NB4 (cell line): ENCODE results near the gene CWC15.
"Not testable (repeated sequence)": the region's sequence is repeated elsewhere in the genome, so short reads cannot be mapped to it uniquely, and the experiment has no call there.

Experiments
- DNase-seq: peaks from one replicate; pipeline ENCODE4 v3.0.0; 2010; ENCODE audit warnings: low read depth
- H3K4me3 ChIP-seq: one replicate; pipeline ENCODE4 v1.5.1; 2011; ENCODE audit warnings: mild to moderate bottlenecking, low read depth, low read length, moderate library complexity
- MYC ChIP-seq: IDR thresholded peaks from 2 replicates; pipeline ENCODE4 v1.6.1; 2011; ENCODE audit warnings: low read depth, low read length
- POLR2A ChIP-seq: IDR thresholded peaks from 2 replicates; pipeline ENCODE4 v1.6.1; 2011; ENCODE audit warnings: mild to moderate bottlenecking; ENCODE audit not compliant: insufficient read length; ENCODE audit errors: extremely low read depth
- TF ChIP-seq, protein P1 (sequence below): IDR thresholded peaks from 2 replicates; pipeline ENCODE4 v1.6.1; 2011; ENCODE audit warnings: low read depth, low read length
- TF ChIP-seq, protein P2 (sequence below): IDR thresholded peaks from one replicate; pipeline ENCODE4 v1.5.1; 2012; ENCODE audit warnings: low read depth, low read length

The CWC15 gene

DNA sequence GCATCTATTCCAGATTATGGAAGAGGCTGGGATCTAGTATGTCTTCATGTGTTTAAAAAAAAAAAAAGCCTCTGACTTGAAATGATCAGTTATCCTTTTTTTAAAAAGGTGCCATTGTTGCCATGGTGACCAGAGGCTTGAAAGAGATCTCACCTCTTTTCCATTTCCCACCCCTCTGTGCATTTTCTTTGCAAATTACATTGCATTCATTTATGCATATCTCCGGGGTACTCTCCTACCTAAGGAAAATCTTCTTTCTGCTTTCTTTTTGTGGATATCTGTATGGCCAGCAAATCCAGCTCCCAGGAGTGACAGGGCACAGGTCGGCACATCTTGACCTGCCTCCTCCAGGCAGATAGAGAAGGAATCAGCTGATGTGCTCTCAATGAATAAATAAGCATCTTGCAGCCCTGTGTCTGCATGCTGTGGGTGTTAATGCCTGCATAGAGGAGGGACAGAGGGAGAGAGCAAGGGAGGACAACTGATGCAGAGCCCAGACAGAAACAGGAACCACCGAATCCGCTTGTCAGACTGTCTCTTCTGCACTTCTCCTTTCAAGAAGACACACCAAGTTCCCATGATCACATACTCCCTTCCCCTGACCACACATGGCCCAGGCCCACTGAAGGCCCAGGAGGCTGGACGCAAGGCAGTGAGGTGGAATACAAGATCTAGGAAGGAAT is 50.9 kb downstream of the CWC15 start:
- DNase-seq = peak; percentile 38
- TF ChIP-seq, protein P1, sequence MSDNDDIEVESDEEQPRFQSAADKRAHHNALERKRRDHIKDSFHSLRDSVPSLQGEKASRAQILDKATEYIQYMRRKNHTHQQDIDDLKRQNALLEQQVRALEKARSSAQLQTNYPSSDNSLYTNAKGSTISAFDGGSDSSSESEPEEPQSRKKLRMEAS = no peak
- TF ChIP-seq, protein P2, sequence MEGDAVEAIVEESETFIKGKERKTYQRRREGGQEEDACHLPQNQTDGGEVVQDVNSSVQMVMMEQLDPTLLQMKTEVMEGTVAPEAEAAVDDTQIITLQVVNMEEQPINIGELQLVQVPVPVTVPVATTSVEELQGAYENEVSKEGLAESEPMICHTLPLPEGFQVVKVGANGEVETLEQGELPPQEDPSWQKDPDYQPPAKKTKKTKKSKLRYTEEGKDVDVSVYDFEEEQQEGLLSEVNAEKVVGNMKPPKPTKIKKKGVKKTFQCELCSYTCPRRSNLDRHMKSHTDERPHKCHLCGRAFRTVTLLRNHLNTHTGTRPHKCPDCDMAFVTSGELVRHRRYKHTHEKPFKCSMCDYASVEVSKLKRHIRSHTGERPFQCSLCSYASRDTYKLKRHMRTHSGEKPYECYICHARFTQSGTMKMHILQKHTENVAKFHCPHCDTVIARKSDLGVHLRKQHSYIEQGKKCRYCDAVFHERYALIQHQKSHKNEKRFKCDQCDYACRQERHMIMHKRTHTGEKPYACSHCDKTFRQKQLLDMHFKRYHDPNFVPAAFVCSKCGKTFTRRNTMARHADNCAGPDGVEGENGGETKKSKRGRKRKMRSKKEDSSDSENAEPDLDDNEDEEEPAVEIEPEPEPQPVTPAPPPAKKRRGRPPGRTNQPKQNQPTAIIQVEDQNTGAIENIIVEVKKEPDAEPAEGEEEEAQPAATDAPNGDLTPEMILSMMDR = no peak
- TF ChIP-seq POLR2A (no peak), MYC (no peak)
- H3K4me3 ChIP-seq = no peak overlapping the region

DNA sequence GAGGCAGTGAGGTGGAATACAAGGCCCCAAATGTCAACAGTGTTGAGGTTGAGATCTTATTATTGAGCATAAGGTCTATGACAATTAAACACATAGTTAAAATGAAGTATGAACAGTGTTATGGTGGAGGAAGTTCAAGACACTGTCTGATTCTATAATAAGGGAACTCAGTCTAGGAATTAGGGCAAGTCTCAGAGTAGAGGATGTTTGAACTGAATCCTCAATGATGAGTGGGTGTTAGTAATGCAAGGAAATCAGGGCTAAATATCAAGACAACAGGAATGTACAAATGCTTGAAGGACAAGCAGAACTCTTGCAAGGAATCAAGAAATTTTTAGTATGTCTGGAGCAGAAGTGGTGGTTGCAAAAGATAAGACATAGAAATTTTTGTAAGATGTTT is 53.0 kb downstream of the CWC15 start:
- TF ChIP-seq, protein P1 = no peak
- TF ChIP-seq POLR2A = no peak
- TF ChIP-seq MYC = no peak
- TF ChIP-seq, protein P2 = no peak

DNA sequence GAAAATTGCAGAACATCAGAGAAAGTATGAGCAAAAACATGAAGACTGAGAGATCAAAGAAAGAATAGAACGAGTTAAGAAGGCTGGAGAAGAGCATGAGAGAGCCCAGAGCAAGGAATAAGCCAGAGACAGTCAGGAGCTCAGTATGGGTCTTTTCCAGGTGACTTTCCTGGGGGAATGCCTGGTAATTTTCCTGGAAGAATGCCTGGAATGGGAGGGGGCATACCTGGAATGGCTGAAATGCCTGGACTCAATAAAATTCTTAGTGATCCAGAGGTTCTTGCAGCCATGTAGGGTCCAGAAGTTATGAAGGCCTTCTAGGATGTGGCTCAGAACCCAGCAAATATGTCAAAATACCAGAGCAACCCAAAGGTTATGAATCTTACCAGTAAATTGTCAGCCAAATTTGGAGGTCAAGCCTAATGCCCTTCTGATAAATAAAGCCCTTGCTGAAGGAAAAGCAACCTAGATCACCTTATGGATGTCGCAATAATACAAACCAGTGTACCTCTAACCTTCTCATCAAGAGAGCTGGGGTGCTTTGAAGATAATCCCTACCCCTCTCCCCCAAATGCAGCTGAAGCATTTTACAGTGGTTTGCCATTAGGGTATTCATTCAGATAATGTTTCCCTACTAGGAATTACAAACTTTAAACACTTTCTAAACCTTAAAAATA is 59.5 kb downstream of the CWC15 start:
- not testable (repeated sequence) for DNase-seq, H3K4me3 ChIP-seq

More for the DNA sequence above, 53.0 kb downstream of the CWC15 start:
- no peak overlapping the region for H3K4me3 ChIP-seq
- no peak for DNase-seq

DNA sequence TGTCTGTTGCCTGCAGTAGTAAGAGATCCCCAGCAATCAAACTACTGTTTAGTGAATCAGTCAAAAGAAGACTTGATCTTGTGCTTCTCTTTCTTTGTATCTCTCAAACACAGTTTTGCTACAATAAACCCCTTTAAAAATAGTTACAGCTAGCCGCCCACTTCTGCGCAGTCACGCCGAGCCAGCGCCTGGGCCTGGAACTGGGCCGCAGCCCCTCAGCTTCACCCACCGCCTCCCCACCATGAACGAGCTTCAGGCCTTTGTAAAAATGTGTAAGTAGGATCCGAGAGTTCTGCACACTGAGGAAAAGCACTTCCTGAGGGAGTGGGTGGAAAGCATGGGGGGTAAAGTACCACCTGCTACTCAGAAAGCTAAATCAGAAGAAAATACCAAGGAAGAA is 60.5 kb downstream of the CWC15 start:
- TF ChIP-seq, protein P1 = no peak
- no peak for TF ChIP-seq POLR2A
- TF ChIP-seq, protein P2 = no peak
- TF ChIP-seq MYC = no peak
- no peak overlapping the region for H3K4me3 ChIP-seq
- no peak for DNase-seq
